Osteoblast (primary cell): ENCODE results near the gene CHCHD3. TPM values are rescaled to one million over a fixed set of nuclear protein-coding genes. Genes with fewer than 3 reads are reported as not detected.

Experiments
- DNase-seq: peaks from one replicate; pipeline ENCODE4 v3.0.0; 2011; ENCODE audit warnings: low spot score, mixed read lengths; ENCODE audit not compliant: insufficient read length; ENCODE audit errors: missing footprints
- H2AFZ ChIP-seq: 2 replicates; pipeline ENCODE4 v1.6.0; 2011; ENCODE audit warnings: mild to moderate bottlenecking, low read length
- H3K27ac ChIP-seq: 2 replicates; pipeline ENCODE4 v1.5.1; 2011; ENCODE audit warnings: mild to moderate bottlenecking, low read depth, low read length, moderate library complexity
- H3K27me3 ChIP-seq: 2 replicates; pipeline ENCODE4 v1.6.0; 2012; ENCODE audit warnings: mild to moderate bottlenecking, control low read depth, inconsistent platforms, low read length, moderate library complexity; ENCODE audit not compliant: insufficient read depth
- H3K36me3 ChIP-seq: 2 replicates; pipeline ENCODE4 v1.5.1; 2011; ENCODE audit warnings: mild to moderate bottlenecking, low read length, control low read depth, moderate library complexity; ENCODE audit not compliant: insufficient read depth
- H3K4me1 ChIP-seq: 2 replicates; pipeline ENCODE4 v1.5.1; 2011; ENCODE audit warnings: mild to moderate bottlenecking, low read length, control low read depth, moderate library complexity; ENCODE audit not compliant: insufficient read depth
- H3K4me2 ChIP-seq: 2 replicates; pipeline ENCODE4 v1.6.0; 2011; ENCODE audit warnings: mild to moderate bottlenecking, low read length; ENCODE audit not compliant: insufficient read depth
- H3K4me3 ChIP-seq: fragments of 200-600 bp; sonication (generic); 3 replicates; pipeline ENCODE4 v1.5.1; 2012; ENCODE audit warnings: mild to moderate bottlenecking, low read length, inconsistent platforms; ENCODE audit not compliant: insufficient read depth
- H3K79me2 ChIP-seq: 2 replicates; pipeline ENCODE4 v1.6.0; 2012; ENCODE audit warnings: mild to moderate bottlenecking, low read length, control low read depth, inconsistent platforms; ENCODE audit not compliant: insufficient read depth
- H3K9me3 ChIP-seq: 2 replicates; pipeline ENCODE4 v1.5.1; 2011; ENCODE audit warnings: low read depth, low read length, control low read depth
- H4K20me1 ChIP-seq: 2 replicates; pipeline ENCODE4 v1.6.0; 2012; ENCODE audit warnings: mild to moderate bottlenecking, low read length, control low read depth; ENCODE audit not compliant: insufficient read depth
- CTCF ChIP-seq: IDR thresholded peaks from 2 replicates; pipeline ENCODE4 v1.5.1; 2011; ENCODE audit warnings: mild to moderate bottlenecking, low read depth, low read length, moderate library complexity; ENCODE audit errors: extremely low read depth
- total RNA-seq: library from RNA; depleted of rRNA; stranded (reverse); fragments of >200 nt; gene quantifications from 2 replicates; pipeline ENCODE4 v1.2.3, GENCODE V29; 2012

The CHCHD3 gene
- total RNA-seq, 1 donor = 89.8 TPM

GRCh38 chr7:133048589-133048988, 33.3 kb downstream of the CHCHD3 start:
- H3K9me3 ChIP-seq = no peaks in the 10 kb centered on the region
- no peak overlapping the region for H2AFZ ChIP-seq
- no peak overlapping the region for H3K27ac ChIP-seq
- no peak overlapping the region for H3K4me2 ChIP-seq
- no peaks in the 10 kb centered on the region for H3K36me3 ChIP-seq
- no peak for DNase-seq
- H3K4me3 ChIP-seq = no peak overlapping the region
- H3K4me1 ChIP-seq = peaks cover 25% of the 10 kb centered on the region
- H4K20me1 ChIP-seq = peaks cover 4% of the 10 kb centered on the region
- TF ChIP-seq CTCF = no peak
- H3K27me3 ChIP-seq = no peaks in the 10 kb centered on the region
- H3K79me2 ChIP-seq = peaks cover 74% of the 10 kb centered on the region

GRCh38 chr7:133047321-133047720, 34.6 kb downstream of the CHCHD3 start:
- no peak overlapping the region for H3K4me3 ChIP-seq
- H4K20me1 ChIP-seq = peaks cover 4% of the 10 kb centered on the region
- no peaks in the 10 kb centered on the region for H3K9me3 ChIP-seq
- no peak for DNase-seq
- H2AFZ ChIP-seq = no peak overlapping the region
- peaks cover 76% of the 10 kb centered on the region for H3K79me2 ChIP-seq
- H3K4me1 ChIP-seq = peaks cover 15% of the 10 kb centered on the region
- no peak for TF ChIP-seq CTCF
- no peak overlapping the region for H3K27ac ChIP-seq
- H3K36me3 ChIP-seq = no peaks in the 10 kb centered on the region
- no peaks in the 10 kb centered on the region for H3K27me3 ChIP-seq
- H3K4me2 ChIP-seq = no peak overlapping the region

- TF ChIP-seq CTCF = no peak
- H3K4me1 ChIP-seq = no peaks in the 10 kb centered on the region
- H3K27me3 ChIP-seq = no peaks in the 10 kb centered on the region
- H3K9me3 ChIP-seq = no peaks in the 10 kb centered on the region
- H3K4me3 ChIP-seq = no peak overlapping the region
- H3K4me2 ChIP-seq = no peak overlapping the region
- peaks cover 74% of the 10 kb centered on the region for H3K79me2 ChIP-seq
- peaks cover 4% of the 10 kb centered on the region for H4K20me1 ChIP-seq
- H3K27ac ChIP-seq = no peak overlapping the region
- DNase-seq = no peak
- H3K36me3 ChIP-seq = no peaks in the 10 kb centered on the region
- H2AFZ ChIP-seq = no peak overlapping the region
Measured at GRCh38 chr7:133044722-133045473, 37.0 kb downstream of the CHCHD3 start.

- Histone ChIP-seq H2AFZ (no peak overlapping the region), H3K79me2 (peaks cover 57% of the 10 kb centered on the region), H3K36me3 (no peaks in the 10 kb centered on the region), H3K4me3 (no peak overlapping the region), H3K4me1 (no peaks in the 10 kb centered on the region), H3K27me3 (no peaks in the 10 kb centered on the region), H4K20me1 (peaks cover 8% of the 10 kb centered on the region), H3K4me2 (no peak overlapping the region), H3K9me3 (no peaks in the 10 kb centered on the region), H3K27ac (no peak overlapping the region)
- DNase-seq = no peak
- TF ChIP-seq CTCF = no peak
Measured at GRCh38 chr7:133040674-133041073, 41.2 kb downstream of the CHCHD3 start.
